ENCODE data around the gene PAX8. TPM values are rescaled to one million over a fixed set of nuclear protein-coding genes. Genes with fewer than 3 reads are reported as not detected.

Gene PAX8
- total and polyA plus RNA-seq, 2 of the 13 experiments (the other 11 are each of a cell fraction or from before 2014, with no cell fraction given), result 1.5 to 8.8 TPM

- peak; percentile 81 for TF ChIP-seq ZNF687 (CRISPR knock-in tag; IDR thresholded peaks at IDR 0.05)
- TF ChIP-seq POLR2A (IDR thresholded peaks at IDR 0.05; ENCODE audit: insufficient read depth in 1 of 2, low read depth in 2 of 2, low read length in 2 of 2), result peak in 1 of 2 experiments; percentile 48; a peak in 2 of 4 replicates
- 0 out of 2 replicates have a peak, but pooled peaks have one; percentile 50 for TF ChIP-seq ZNF414 (CRISPR knock-in tag; IDR thresholded peaks at IDR 0.05)
These were observed 61.1 kb downstream of the PAX8 start (continued) for GRCh38 chr2:113217455-113218282.

GRCh38 chr2:113216891-113217454 lies 61.7 kb downstream of the PAX8 start:
- no peak for TF ChIP-seq ZNF326 (CRISPR knock-in tag; IDR thresholded peaks at IDR 0.05; ENCODE audit: borderline replicate concordance)
- TF ChIP-seq ZNF772 (CRISPR knock-in tag; IDR thresholded peaks at IDR 0.05), result 0 out of 2 replicates have a peak, but pooled peaks have one; percentile 21
- TF ChIP-seq TRIM24 (CRISPR knock-in tag; IDR thresholded peaks at IDR 0.05), result 0 out of 2 replicates have a peak, but pooled peaks have one; percentile 28
- no peak for TF ChIP-seq KDM3A (CRISPR knock-in tag; IDR thresholded peaks at IDR 0.05; ENCODE audit: low read depth)
- TF ChIP-seq ZNF564 (CRISPR knock-in tag; IDR thresholded peaks at IDR 0.05), result 0 out of 2 replicates have a peak, but pooled peaks have one; percentile 22
- 0 out of 2 replicates have a peak, but pooled peaks have one; percentile 3 for TF ChIP-seq KLF13 (CRISPR knock-in tag; IDR thresholded peaks at IDR 0.05)
- TF ChIP-seq MEIS1 (CRISPR knock-in tag; IDR thresholded peaks at IDR 0.05; ENCODE audit: borderline replicate concordance), result 0 out of 2 replicates have a peak, but pooled peaks have one; percentile 3
- TF ChIP-seq THAP7 (CRISPR knock-in tag; IDR thresholded peaks at IDR 0.05), result 0 out of 2 replicates have a peak, but pooled peaks have one; percentile 60
- ATAC-seq, result no peak
- Histone ChIP-seq H4K20me1 (ENCODE audit: insufficient read depth, low read length) (no peaks in the 10 kb centered on the region), H3K9ac (ENCODE audit: insufficient read depth, low read depth, low read length) (peak overlapping the region; percentile 92), H3K4me1 (ENCODE audit: insufficient read depth, low read length) (peaks cover 93% of the 10 kb centered on the region), H3K27ac (ENCODE audit: extremely low read length, insufficient read depth, low read length) (peak overlapping the region; percentile 97), H3K4me2 (ENCODE audit: low read depth, low read length) (peak overlapping the region; percentile 97), H3K36me3 (replicated peaks in 1 of 2; ENCODE audit: control insufficient read depth in 1 of 2, insufficient read depth in 2 of 2, low read length in 2 of 2) (no peaks in the 10 kb centered on the region), H3K4me3 (replicated peaks in 1 of 3; ENCODE audit: insufficient read depth in 1 of 3, low read depth in 2 of 3, low read length in 3 of 3) (no peak overlapping the region), H3K27me3 (ENCODE audit: control insufficient read depth in 1 of 2, insufficient read depth in 2 of 2, low read length in 2 of 2) (no peaks in the 10 kb centered on the region; a peak in 1 of 5 replicates), H3K9me3 (ENCODE audit: low read length) (no peaks in the 10 kb centered on the region), H3K79me2 (ENCODE audit: insufficient read depth, low read length) (no peaks in the 10 kb centered on the region), H2AFZ (ENCODE audit: low read length) (no peak overlapping the region)
- DNase-seq (ENCODE audit: low spot score), result no peak
- WGBS (ENCODE audit: low lambda C conversion rate), result 92% methylated on average over 6 of the region's 6 CpGs
- in situ Hi-C loops (cut with HindIII; ENCODE audit: extremely low pct_ligation_motif_present, low pct_unique_long_range_greater_than_20kb), result no loop called here
- intact Hi-C loops (cut with micrococcal nuclease; ENCODE audit: unreplicated experiment), result loop anchor here (5.0 kb wide), 1 partner anchor 65 kb away; no protein-coding TSS in a partner anchor
- ChIA-PET POLR2A (interaction anchor here (1.0 to 2.2 kb wide), 12 partner anchors 9 to 90 kb away, joined by 3 to 14 read pairs (median 4); no protein-coding TSS in a partner anchor), CTCF (ENCODE audit: low intra/inter-chr PET ratio, low total read pairs) (no interaction called here)
- BruUV-seq (replicated peaks), result no TSS peak
- no peak for FAIRE-seq
